Liver (tissue), 9 donors: ENCODE data around the gene ADAMTS3. TPM values are rescaled to one million over a fixed set of nuclear protein-coding genes. Genes with fewer than 3 reads are reported as not detected.

ENCODE experiments used
- DNase-seq: peaks from one replicate; pipeline ENCODE4 v3.0.0-alpha.2; 2017; ENCODE audit warnings: low spot score
- H3K27ac ChIP-seq, 2 donors: one replicate each; pipeline ENCODE4 v1.7.0; 2013; ENCODE audit warnings: inconsistent platforms in 2 of 2, low read length in 2 of 2, control low read depth in 1 of 2, low read depth in 1 of 2, mild to moderate bottlenecking in 1 of 2
- H3K27me3 ChIP-seq, 4 donors: one replicate each; pipeline versions ENCODE4 v1.6.1 to v1.7.0; 2013; ENCODE audit warnings: low read length in 3 of 4, inconsistent platforms in 1 of 4, mild to moderate bottlenecking in 1 of 4, moderate library complexity in 1 of 4; ENCODE audit not compliant: control insufficient read depth in 4 of 4, insufficient read depth in 4 of 4
- H3K36me3 ChIP-seq, 4 donors: one replicate each; pipeline versions ENCODE4 v1.6.1 to v1.7.0; 2013; ENCODE audit warnings: low read length in 3 of 4, mild to moderate bottlenecking in 3 of 4, low read depth in 1 of 4, moderate library complexity in 1 of 4; ENCODE audit not compliant: control insufficient read depth in 4 of 4, insufficient read depth in 3 of 4
- H3K4me1 ChIP-seq, 4 donors: one replicate each; pipeline versions ENCODE4 v1.6.1 to v1.7.0; 2013; ENCODE audit warnings: low read length in 3 of 4, mild to moderate bottlenecking in 3 of 4, moderate library complexity in 1 of 4; ENCODE audit not compliant: control insufficient read depth in 4 of 4, insufficient read depth in 4 of 4
- H3K4me3 ChIP-seq, 3 donors: one replicate each; pipeline versions ENCODE4 v1.6.1 to v1.7.0; 2013; ENCODE audit warnings: low read length in 3 of 3, control low read depth in 1 of 3, low read depth in 1 of 3, mild to moderate bottlenecking in 1 of 3
- H3K9ac ChIP-seq, 2 donors: one replicate each; pipeline ENCODE4 v1.7.0; 2013; ENCODE audit warnings: low read length in 2 of 2, mild to moderate bottlenecking in 2 of 2, moderate library complexity in 2 of 2, control low read depth in 1 of 2, low read depth in 1 of 2
- H3K9me3 ChIP-seq, 4 donors: one replicate each; pipeline versions ENCODE4 v1.6.1 to v1.7.0; 2013; ENCODE audit warnings: low read length in 3 of 4; ENCODE audit not compliant: control insufficient read depth in 4 of 4
- CTCF ChIP-seq: fragments of 150-350 bp; IDR thresholded peaks from 2 replicates; pipeline ENCODE4 v1.5.1; 2017; ENCODE audit warnings: improper control_type of control experiment, low read depth, low read length; ENCODE audit not compliant: missing input control
- EGR1 ChIP-seq, 2 donors: IDR thresholded peaks; 2 replicates each; pipeline ENCODE4 v1.6.1; 2016 to 2018; ENCODE audit warnings: antibody characterized with exemption in 2 of 2, low read depth in 2 of 2
- FOXA1 ChIP-seq: IDR thresholded peaks from 2 replicates; pipeline ENCODE4 v1.6.1; 2016; ENCODE audit warnings: antibody characterized with exemption
- FOXA2 ChIP-seq: IDR thresholded peaks from 2 replicates; pipeline ENCODE4 v1.6.1; 2016; ENCODE audit warnings: antibody characterized with exemption
- GABPA ChIP-seq, 2 donors: IDR thresholded peaks in 1 of 2; conservative IDR thresholded peaks in 1 of 2; 2 replicates each; pipeline ENCODE4 v1.6.1; 2016; ENCODE audit warnings: antibody characterized with exemption in 2 of 2, mild to moderate bottlenecking in 1 of 2, moderate library complexity in 1 of 2
- HNF4A ChIP-seq, 2 donors: conservative IDR thresholded peaks; 2 replicates each; pipeline ENCODE4 v1.6.1; 2016; ENCODE audit warnings: antibody characterized with exemption in 2 of 2, mild to moderate bottlenecking in 2 of 2
- HNF4G ChIP-seq: IDR thresholded peaks from 2 replicates; pipeline ENCODE4 v1.6.1; 2016; ENCODE audit warnings: antibody characterized with exemption
- JUND ChIP-seq, 2 donors: IDR thresholded peaks; 2 replicates each; pipeline ENCODE4 v1.6.1; 2016; ENCODE audit warnings: antibody characterized with exemption in 2 of 2
- NR2F2 ChIP-seq: IDR thresholded peaks from 2 replicates; pipeline ENCODE4 v1.6.1; 2016; ENCODE audit warnings: antibody characterized with exemption
- RAD21 ChIP-seq, 2 donors: IDR thresholded peaks; 2 replicates each; pipeline ENCODE4 v1.6.1; 2016; ENCODE audit warnings: antibody characterized with exemption in 2 of 2, mild to moderate bottlenecking in 2 of 2
- RXRA ChIP-seq, 2 donors: IDR thresholded peaks; 2 replicates each; pipeline ENCODE4 v1.6.1; 2017 to 2018; ENCODE audit warnings: antibody characterized with exemption in 2 of 2, mild to moderate bottlenecking in 1 of 2
- SP1 ChIP-seq: IDR thresholded peaks from 2 replicates; pipeline ENCODE4 v1.6.1; 2018; ENCODE audit warnings: antibody characterized with exemption, mild to moderate bottlenecking
- TAF1 ChIP-seq: conservative IDR thresholded peaks from 2 replicates; pipeline ENCODE4 v1.6.1; 2016; ENCODE audit warnings: antibody characterized with exemption, mild to moderate bottlenecking
- YY1 ChIP-seq: IDR thresholded peaks from 2 replicates; pipeline ENCODE4 v1.6.1; 2016; ENCODE audit warnings: antibody characterized with exemption, mild to moderate bottlenecking
- WGBS: extraction: QIAGEN DNeasy Blood & Tissue Kit; methylation state at CpG from one replicate; pipeline ENCODE4 v1.1.7; 2013; 5-methylcytosine and 5-hydroxymethylcytosine counted together
- polyA plus RNA-seq, 2 donors: library from polyadenylated mRNA; stranded (reverse) in 1 of 2; unstranded in 1 of 2; fragments of 200-250 nt in 1 of 2; fragments of >200 nt in 1 of 2; fragmentation: Nextera tagmentation in 1 of 2; extraction: Ambion mirVana in 1 of 2; gene quantifications; one replicate each; pipeline versions ENCODE4 v1.2.1 to v1.2.3, GENCODE V29; 2013 to 2015
- total RNA-seq, 2 donors: library from RNA; depleted of rRNA; stranded (reverse); fragments of >200 nt; gene quantifications; one replicate each; pipeline ENCODE4 v1.2.3, GENCODE V29; 2014
- TF ChIP-seq, protein P1 (sequence below): IDR thresholded peaks from 2 replicates; pipeline ENCODE4 v1.6.1; 2016; ENCODE audit warnings: antibody characterized with exemption
- TF ChIP-seq, protein P2 (sequence below): IDR thresholded peaks from 2 replicates; pipeline ENCODE4 v1.6.1; 2016; ENCODE audit warnings: antibody characterized with exemption
- TF ChIP-seq, protein P3 (sequence below): IDR thresholded peaks from 2 replicates; pipeline ENCODE4 v1.6.1; 2016; ENCODE audit warnings: antibody characterized with exemption
- TF ChIP-seq, protein P4 (sequence below): IDR thresholded peaks from 2 replicates; pipeline ENCODE4 v1.6.1; 2016; ENCODE audit warnings: antibody characterized with exemption, mild to moderate bottlenecking
- donor health status: healthy.
- donor health status: healthy.
- donor health status: healthy.
- donor health status: healthy.
- donor health status: healthy.

ADAMTS3 gene
- total and polyA plus RNA-seq, 4 donors = 0.12 to 1.9 (median 0.25) TPM; not detected in 1

GRCh38 chr4:72290737-72291136 is 278.3 kb downstream of the ADAMTS3 start:
- no peak for TF ChIP-seq TAF1
- no peak for TF ChIP-seq JUND (IDR thresholded peaks at IDR 0.05)
- no peak for TF ChIP-seq GABPA (IDR thresholded peaks at IDR 0.05 in 1 of 2, conservative IDR thresholded peaks at IDR 0.05 in 1 of 2)
- no peak for TF ChIP-seq EGR1 (IDR thresholded peaks at IDR 0.05; ENCODE audit: low read depth in 2 of 2)
- no peak for TF ChIP-seq HNF4G
- TF ChIP-seq RAD21 (IDR thresholded peaks at IDR 0.05) = no peak
- TF ChIP-seq FOXA1 = no peak
- TF ChIP-seq, protein P1, sequence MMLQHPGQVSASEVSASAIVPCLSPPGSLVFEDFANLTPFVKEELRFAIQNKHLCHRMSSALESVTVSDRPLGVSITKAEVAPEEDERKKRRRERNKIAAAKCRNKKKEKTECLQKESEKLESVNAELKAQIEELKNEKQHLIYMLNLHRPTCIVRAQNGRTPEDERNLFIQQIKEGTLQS = no peak
- TF ChIP-seq CTCF = no peak
- TF ChIP-seq SP1 = no peak

DNA sequence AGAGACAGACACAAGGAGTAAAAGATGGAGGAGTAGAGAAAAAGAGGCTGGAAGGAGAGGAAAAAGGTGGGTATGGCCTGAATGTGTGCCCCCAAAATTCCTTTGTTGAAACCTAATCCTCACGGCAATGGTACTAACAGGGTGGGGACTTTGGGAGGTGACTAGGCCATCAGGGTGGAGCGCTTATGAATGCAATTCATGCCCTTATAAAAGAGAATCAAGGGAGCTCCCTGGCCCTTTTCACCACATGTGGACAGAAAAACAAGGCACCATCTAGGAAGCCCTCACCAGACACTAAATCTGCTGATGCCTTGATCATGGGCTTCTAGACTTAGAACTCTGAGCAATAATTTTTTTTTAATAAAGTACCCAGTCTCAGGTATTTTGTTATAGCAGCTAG is 282.1 kb downstream of the ADAMTS3 start:
- WGBS = 88% methylated on average over 2 of the region's 2 CpGs
- H3K27me3 ChIP-seq = peaks cover 0 to under 1% (median 0%) of the 10 kb centered on the region in 4 donors
- no peak overlapping the region for H3K27ac ChIP-seq
- H3K9me3 ChIP-seq = no peaks in the 10 kb centered on the region
- no peak overlapping the region for H3K4me3 ChIP-seq
- H3K36me3 ChIP-seq = no peaks in the 10 kb centered on the region
- TF ChIP-seq FOXA1 = no peak
- no peak for TF ChIP-seq NR2F2
- TF ChIP-seq YY1 = no peak
- no peak for TF ChIP-seq RXRA (IDR thresholded peaks at IDR 0.05)
- TF ChIP-seq HNF4G = no peak
- TF ChIP-seq, protein P2, sequence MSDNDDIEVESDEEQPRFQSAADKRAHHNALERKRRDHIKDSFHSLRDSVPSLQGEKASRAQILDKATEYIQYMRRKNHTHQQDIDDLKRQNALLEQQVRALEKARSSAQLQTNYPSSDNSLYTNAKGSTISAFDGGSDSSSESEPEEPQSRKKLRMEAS = no peak
- TF ChIP-seq, protein P3, sequence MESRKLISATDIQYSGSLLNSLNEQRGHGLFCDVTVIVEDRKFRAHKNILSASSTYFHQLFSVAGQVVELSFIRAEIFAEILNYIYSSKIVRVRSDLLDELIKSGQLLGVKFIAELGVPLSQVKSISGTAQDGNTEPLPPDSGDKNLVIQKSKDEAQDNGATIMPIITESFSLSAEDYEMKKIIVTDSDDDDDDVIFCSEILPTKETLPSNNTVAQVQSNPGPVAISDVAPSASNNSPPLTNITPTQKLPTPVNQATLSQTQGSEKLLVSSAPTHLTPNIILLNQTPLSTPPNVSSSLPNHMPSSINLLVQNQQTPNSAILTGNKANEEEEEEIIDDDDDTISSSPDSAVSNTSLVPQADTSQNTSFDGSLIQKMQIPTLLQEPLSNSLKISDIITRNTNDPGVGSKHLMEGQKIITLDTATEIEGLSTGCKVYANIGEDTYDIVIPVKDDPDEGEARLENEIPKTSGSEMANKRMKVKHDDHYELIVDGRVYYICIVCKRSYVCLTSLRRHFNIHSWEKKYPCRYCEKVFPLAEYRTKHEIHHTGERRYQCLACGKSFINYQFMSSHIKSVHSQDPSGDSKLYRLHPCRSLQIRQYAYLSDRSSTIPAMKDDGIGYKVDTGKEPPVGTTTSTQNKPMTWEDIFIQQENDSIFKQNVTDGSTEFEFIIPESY = no peak
- no peak for TF ChIP-seq JUND (IDR thresholded peaks at IDR 0.05)
- no peak for TF ChIP-seq EGR1 (IDR thresholded peaks at IDR 0.05; ENCODE audit: low read depth in 2 of 2)
- TF ChIP-seq GABPA (IDR thresholded peaks at IDR 0.05 in 1 of 2, conservative IDR thresholded peaks at IDR 0.05 in 1 of 2) = no peak
- no peak for TF ChIP-seq TAF1
- no peak for TF ChIP-seq FOXA2
- no peak for TF ChIP-seq SP1
- no peak for TF ChIP-seq CTCF
- TF ChIP-seq, protein P4, sequence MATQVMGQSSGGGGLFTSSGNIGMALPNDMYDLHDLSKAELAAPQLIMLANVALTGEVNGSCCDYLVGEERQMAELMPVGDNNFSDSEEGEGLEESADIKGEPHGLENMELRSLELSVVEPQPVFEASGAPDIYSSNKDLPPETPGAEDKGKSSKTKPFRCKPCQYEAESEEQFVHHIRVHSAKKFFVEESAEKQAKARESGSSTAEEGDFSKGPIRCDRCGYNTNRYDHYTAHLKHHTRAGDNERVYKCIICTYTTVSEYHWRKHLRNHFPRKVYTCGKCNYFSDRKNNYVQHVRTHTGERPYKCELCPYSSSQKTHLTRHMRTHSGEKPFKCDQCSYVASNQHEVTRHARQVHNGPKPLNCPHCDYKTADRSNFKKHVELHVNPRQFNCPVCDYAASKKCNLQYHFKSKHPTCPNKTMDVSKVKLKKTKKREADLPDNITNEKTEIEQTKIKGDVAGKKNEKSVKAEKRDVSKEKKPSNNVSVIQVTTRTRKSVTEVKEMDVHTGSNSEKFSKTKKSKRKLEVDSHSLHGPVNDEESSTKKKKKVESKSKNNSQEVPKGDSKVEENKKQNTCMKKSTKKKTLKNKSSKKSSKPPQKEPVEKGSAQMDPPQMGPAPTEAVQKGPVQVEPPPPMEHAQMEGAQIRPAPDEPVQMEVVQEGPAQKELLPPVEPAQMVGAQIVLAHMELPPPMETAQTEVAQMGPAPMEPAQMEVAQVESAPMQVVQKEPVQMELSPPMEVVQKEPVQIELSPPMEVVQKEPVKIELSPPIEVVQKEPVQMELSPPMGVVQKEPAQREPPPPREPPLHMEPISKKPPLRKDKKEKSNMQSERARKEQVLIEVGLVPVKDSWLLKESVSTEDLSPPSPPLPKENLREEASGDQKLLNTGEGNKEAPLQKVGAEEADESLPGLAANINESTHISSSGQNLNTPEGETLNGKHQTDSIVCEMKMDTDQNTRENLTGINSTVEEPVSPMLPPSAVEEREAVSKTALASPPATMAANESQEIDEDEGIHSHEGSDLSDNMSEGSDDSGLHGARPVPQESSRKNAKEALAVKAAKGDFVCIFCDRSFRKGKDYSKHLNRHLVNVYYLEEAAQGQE = no peak
- TF ChIP-seq, protein P1 = no peak
- TF ChIP-seq RAD21 (IDR thresholded peaks at IDR 0.05) = no peak
- TF ChIP-seq HNF4A (conservative IDR thresholded peaks at IDR 0.05) = no peak
- no peaks in the 10 kb centered on the region for H3K4me1 ChIP-seq
- no peak overlapping the region for H3K9ac ChIP-seq
- DNase-seq = no peak

More at GRCh38 chr4:72290737-72291136, 278.3 kb downstream of the ADAMTS3 start:
- H3K27ac ChIP-seq = no peak overlapping the region
- no peaks in the 10 kb centered on the region for H3K4me1 ChIP-seq
- no peaks in the 10 kb centered on the region for H3K27me3 ChIP-seq
- no peak overlapping the region for H3K9ac ChIP-seq
- WGBS = 96% methylated on average over 9 of the region's 9 CpGs
- DNase-seq = no peak
- no peaks in the 10 kb centered on the region for H3K9me3 ChIP-seq
- no peak overlapping the region for H3K4me3 ChIP-seq
- H3K36me3 ChIP-seq = no peaks in the 10 kb centered on the region
